ENCODE results near the gene FNDC4. TPM values are rescaled to one million over a fixed set of nuclear protein-coding genes. Genes with fewer than 3 reads are reported as not detected.

Gene FNDC4
- total RNA-seq, 2 donors from 2014 or later: 10.4 to 20.8 TPM

DNA sequence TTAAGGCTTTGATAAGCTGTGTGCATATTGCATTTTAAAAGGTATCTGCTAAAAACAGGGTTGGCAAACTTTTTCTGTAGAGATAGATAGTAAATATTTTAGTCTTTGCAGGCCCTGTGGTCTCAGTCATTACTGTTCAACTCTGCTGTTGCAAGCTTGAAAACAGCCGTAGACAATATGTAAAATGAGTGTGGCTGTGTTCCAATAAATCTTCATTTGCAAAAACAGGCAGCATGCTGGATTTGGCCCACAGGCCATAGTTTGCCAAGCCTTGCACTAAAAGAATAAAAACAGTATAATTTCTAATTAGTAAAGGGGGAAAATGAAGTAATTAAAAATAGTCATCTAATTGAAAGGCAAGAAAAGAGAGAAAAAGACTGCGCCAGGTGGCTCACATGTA lies 37.0 kb upstream of the FNDC4 start:
- Histone ChIP-seq H3K36me3 (replicated peaks in 1 of 2; ENCODE audit: insufficient read depth in 1 of 2, low read depth in 2 of 2) (no peaks in the 10 kb centered on the region), H3K27me3 (no peaks in the 10 kb centered on the region), H3K9me3 (no peaks in the 10 kb centered on the region), H3K27ac (no peak overlapping the region), H3K4me1 (no peaks in the 10 kb centered on the region), H3K4me3 (no peak overlapping the region)
- intact Hi-C loops (cut with DNase I): no loop called here
- ATAC-seq (no peak), DNase-seq (no peak)
- TF ChIP-seq, protein P1, sequence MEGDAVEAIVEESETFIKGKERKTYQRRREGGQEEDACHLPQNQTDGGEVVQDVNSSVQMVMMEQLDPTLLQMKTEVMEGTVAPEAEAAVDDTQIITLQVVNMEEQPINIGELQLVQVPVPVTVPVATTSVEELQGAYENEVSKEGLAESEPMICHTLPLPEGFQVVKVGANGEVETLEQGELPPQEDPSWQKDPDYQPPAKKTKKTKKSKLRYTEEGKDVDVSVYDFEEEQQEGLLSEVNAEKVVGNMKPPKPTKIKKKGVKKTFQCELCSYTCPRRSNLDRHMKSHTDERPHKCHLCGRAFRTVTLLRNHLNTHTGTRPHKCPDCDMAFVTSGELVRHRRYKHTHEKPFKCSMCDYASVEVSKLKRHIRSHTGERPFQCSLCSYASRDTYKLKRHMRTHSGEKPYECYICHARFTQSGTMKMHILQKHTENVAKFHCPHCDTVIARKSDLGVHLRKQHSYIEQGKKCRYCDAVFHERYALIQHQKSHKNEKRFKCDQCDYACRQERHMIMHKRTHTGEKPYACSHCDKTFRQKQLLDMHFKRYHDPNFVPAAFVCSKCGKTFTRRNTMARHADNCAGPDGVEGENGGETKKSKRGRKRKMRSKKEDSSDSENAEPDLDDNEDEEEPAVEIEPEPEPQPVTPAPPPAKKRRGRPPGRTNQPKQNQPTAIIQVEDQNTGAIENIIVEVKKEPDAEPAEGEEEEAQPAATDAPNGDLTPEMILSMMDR (IDR thresholded peaks at IDR 0.05): no peak
- no peak for TF ChIP-seq POLR2A (IDR thresholded peaks at IDR 0.05)
- WGBS, 2 donors: 83 to 93% methylated on average over 2 of the region's 2 CpGs

DNA sequence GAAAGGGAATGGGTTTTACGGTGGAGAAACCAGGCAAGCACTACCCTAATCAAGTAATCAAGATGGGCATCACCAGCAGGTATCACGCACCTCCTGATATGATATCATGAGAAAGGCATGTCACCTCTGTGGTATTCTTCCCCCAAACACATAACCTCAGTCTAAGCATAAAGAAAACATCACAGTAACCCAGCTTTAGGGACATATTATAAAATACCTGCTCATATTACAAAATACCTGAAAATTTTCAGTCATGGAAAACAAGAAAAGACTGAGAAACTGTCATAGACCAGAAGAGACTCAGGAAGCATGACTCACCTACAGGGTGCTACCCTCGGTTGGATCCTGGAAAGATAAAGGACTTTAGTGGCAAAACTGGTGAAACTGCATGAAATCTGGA lies 32.2 kb upstream of the FNDC4 start:
- ATAC-seq: no peak

DNA sequence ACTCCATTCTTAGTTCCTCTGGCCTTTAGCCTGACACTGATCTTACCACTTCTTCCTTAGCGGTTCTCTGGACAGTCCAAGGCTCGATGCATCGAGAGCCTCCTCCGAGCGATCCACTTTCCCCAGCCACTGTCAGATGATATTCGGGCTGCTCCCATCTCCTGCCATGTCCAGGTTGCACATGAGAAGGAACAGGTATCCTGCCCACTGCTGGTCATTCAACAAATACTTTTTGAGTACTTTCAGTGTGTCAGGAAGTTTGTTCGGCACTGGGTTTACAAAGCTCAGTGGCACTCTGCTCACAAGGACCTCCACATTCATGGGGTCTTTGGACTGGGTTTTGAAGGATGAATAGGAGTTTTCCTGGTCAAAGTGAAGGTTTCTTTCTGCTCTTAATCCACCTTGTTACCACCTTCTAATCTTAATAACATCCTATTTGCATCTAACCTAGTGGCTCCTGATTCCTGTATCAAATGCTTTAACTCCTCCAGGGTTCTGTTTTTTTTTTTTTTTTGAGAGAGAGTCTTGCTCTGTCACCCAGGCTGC lies 27.5 kb upstream of the FNDC4 start:
- no peak for DNase-seq
- 79 to 89% methylated on average over 7 of the region's 7 CpGs for WGBS, 2 donors
- intact Hi-C loops (cut with DNase I): no loop called here

More for the DNA sequence above, 32.2 kb upstream of the FNDC4 start:
- H3K27ac ChIP-seq: no peak overlapping the region
- intact Hi-C loops (cut with DNase I): no loop called here
- no peaks in the 10 kb centered on the region for H3K9me3 ChIP-seq
- no peaks in the 10 kb centered on the region for H3K36me3 ChIP-seq (replicated peaks in 1 of 2; ENCODE audit: insufficient read depth in 1 of 2, low read depth in 2 of 2)
- no peak overlapping the region for H3K4me3 ChIP-seq
- WGBS, 2 donors: 55 to 56% methylated on average over 3 of the region's 3 CpGs
- no peak for DNase-seq
- H3K4me1 ChIP-seq: no peaks in the 10 kb centered on the region
- TF ChIP-seq, protein P1 (IDR thresholded peaks at IDR 0.05): no peak
- no peak for TF ChIP-seq POLR2A (IDR thresholded peaks at IDR 0.05)
- H3K27me3 ChIP-seq: no peaks in the 10 kb centered on the region

DNA sequence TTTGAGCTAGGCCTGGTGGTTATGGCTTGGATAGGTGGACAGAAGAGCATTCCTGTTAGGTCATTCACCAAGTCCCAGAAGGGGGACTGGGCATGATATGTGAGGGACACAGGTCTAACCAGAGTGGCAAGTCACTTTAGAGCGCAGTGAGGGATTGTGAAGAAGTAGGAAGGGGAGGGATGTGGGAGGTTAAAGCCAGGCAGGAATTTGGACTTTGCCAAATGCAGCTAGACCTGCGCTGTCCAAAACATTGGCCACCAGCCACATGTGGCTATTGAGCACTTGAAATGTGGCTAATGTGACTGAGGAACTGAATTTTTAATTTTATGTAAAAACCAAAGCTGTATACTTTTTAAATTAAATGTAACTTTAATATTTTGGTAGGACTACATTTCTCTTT lies 25.3 kb upstream of the FNDC4 start:
- Histone ChIP-seq H3K9me3 (no peaks in the 10 kb centered on the region), H3K27me3 (no peaks in the 10 kb centered on the region), H3K4me1 (no peaks in the 10 kb centered on the region), H3K36me3 (replicated peaks in 1 of 2; ENCODE audit: insufficient read depth in 1 of 2, low read depth in 2 of 2) (no peaks in the 10 kb centered on the region), H3K27ac (no peak overlapping the region), H3K4me3 (no peak overlapping the region)
- 89 to 95% methylated on average over 2 of the region's 2 CpGs for WGBS, 2 donors
- ATAC-seq (no peak), DNase-seq (no peak)
- TF ChIP-seq, protein P1 (IDR thresholded peaks at IDR 0.05): no peak
- TF ChIP-seq POLR2A (IDR thresholded peaks at IDR 0.05): no peak
- intact Hi-C loops (cut with DNase I): no loop called here

More for the DNA sequence above, 27.5 kb upstream of the FNDC4 start:
- no peak overlapping the region for H3K4me3 ChIP-seq
- no peaks in the 10 kb centered on the region for H3K36me3 ChIP-seq (replicated peaks in 1 of 2; ENCODE audit: insufficient read depth in 1 of 2, low read depth in 2 of 2)
- H3K27me3 ChIP-seq: no peaks in the 10 kb centered on the region
- no peak overlapping the region for H3K27ac ChIP-seq
- H3K4me1 ChIP-seq: no peaks in the 10 kb centered on the region
- no peak for ATAC-seq
- TF ChIP-seq, protein P1 (IDR thresholded peaks at IDR 0.05): no peak
- no peak for TF ChIP-seq POLR2A (IDR thresholded peaks at IDR 0.05)
- no peaks in the 10 kb centered on the region for H3K9me3 ChIP-seq

DNA sequence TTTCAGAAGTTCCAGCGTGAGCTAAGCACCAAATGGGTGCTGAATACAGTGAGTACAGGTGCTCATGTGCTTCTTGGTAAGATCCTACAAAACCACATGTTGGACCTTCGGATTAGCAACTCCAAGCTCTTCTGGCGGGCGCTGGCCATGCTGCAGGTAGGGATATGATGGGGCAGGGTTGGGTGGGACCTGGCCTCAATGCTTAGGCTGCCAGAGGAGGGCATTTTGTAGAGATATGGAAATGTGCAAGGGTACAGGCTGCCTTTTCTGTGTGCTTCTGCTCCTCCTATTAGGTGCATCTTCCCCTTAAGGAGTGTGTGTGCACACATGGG lies 23.7 kb upstream of the FNDC4 start:
- H3K4me3 ChIP-seq: no peak overlapping the region
- H3K9me3 ChIP-seq: no peaks in the 10 kb centered on the region
- DNase-seq (no peak), ATAC-seq (no peak)
- TF ChIP-seq POLR2A (IDR thresholded peaks at IDR 0.05): no peak
- TF ChIP-seq, protein P1 (IDR thresholded peaks at IDR 0.05): no peak
- no peaks in the 10 kb centered on the region for H3K27me3 ChIP-seq
- intact Hi-C loops (cut with DNase I): no loop called here
- no peaks in the 10 kb centered on the region for H3K36me3 ChIP-seq (replicated peaks in 1 of 2; ENCODE audit: insufficient read depth in 1 of 2, low read depth in 2 of 2)
- no peaks in the 10 kb centered on the region for H3K4me1 ChIP-seq
- no peak overlapping the region for H3K27ac ChIP-seq
- WGBS, 2 donors: 86 to 87% methylated on average over 4 of the region's 4 CpGs
